ENCODE results near the gene PDIA6.
"Not testable (repeated sequence)": the region's sequence is repeated elsewhere in the genome, so short reads cannot be mapped to it uniquely, and the experiment has no call there.

PDIA6 gene

DNA sequence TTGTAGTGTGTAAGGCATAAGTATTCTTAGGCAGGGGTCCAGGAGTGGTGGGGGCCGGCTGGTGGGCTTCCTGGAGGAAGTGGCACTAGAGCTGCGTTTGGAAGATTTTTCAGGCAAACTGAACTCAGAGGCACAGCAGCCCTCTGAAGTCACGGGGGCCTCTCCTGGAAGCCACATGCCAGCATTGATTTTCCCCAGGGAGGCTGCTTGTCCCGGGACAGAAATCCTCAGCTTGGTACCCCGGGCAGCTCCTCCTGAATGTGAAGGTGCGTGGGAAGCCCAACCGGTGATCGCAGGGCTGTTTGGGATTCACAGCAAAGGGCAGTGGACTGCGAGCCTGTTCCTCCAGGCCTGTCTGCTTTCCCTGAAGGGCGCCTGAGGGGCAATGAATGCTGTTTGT lies 1.6 kb upstream of the PDIA6 start:
- no peak for ATAC-seq
- no peak for TF ChIP-seq TCF4 (CRISPR knock-in tag; IDR thresholded peaks at IDR 0.05; ENCODE audit: borderline replicate concordance)
- TF ChIP-seq ZNF70 (CRISPR knock-in tag; IDR thresholded peaks at IDR 0.05), result no peak
- TF ChIP-seq RARB (CRISPR knock-in tag; IDR thresholded peaks at IDR 0.05), result no peak
- TF ChIP-seq, protein P1, sequence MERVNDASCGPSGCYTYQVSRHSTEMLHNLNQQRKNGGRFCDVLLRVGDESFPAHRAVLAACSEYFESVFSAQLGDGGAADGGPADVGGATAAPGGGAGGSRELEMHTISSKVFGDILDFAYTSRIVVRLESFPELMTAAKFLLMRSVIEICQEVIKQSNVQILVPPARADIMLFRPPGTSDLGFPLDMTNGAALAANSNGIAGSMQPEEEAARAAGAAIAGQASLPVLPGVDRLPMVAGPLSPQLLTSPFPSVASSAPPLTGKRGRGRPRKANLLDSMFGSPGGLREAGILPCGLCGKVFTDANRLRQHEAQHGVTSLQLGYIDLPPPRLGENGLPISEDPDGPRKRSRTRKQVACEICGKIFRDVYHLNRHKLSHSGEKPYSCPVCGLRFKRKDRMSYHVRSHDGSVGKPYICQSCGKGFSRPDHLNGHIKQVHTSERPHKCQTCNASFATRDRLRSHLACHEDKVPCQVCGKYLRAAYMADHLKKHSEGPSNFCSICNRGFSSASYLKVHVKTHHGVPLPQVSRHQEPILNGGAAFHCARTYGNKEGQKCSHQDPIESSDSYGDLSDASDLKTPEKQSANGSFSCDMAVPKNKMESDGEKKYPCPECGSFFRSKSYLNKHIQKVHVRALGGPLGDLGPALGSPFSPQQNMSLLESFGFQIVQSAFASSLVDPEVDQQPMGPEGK (CRISPR knock-in tag; IDR thresholded peaks at IDR 0.05; ENCODE audit: borderline replicate concordance), result no peak
- TF ChIP-seq ARNTL (CRISPR knock-in tag; IDR thresholded peaks at IDR 0.05; ENCODE audit: borderline replicate concordance, low read depth), result no peak
- TF ChIP-seq OSR1 (CRISPR knock-in tag; IDR thresholded peaks at IDR 0.05), result no peak
- TF ChIP-seq ZFP3 (CRISPR knock-in tag; IDR thresholded peaks at IDR 0.05), result no peak
- TF ChIP-seq GLIS3 (CRISPR knock-in tag; IDR thresholded peaks at IDR 0.05), result no peak
- TF ChIP-seq TOX (CRISPR knock-in tag; IDR thresholded peaks at IDR 0.05; ENCODE audit: borderline replicate concordance), result no peak

DNA sequence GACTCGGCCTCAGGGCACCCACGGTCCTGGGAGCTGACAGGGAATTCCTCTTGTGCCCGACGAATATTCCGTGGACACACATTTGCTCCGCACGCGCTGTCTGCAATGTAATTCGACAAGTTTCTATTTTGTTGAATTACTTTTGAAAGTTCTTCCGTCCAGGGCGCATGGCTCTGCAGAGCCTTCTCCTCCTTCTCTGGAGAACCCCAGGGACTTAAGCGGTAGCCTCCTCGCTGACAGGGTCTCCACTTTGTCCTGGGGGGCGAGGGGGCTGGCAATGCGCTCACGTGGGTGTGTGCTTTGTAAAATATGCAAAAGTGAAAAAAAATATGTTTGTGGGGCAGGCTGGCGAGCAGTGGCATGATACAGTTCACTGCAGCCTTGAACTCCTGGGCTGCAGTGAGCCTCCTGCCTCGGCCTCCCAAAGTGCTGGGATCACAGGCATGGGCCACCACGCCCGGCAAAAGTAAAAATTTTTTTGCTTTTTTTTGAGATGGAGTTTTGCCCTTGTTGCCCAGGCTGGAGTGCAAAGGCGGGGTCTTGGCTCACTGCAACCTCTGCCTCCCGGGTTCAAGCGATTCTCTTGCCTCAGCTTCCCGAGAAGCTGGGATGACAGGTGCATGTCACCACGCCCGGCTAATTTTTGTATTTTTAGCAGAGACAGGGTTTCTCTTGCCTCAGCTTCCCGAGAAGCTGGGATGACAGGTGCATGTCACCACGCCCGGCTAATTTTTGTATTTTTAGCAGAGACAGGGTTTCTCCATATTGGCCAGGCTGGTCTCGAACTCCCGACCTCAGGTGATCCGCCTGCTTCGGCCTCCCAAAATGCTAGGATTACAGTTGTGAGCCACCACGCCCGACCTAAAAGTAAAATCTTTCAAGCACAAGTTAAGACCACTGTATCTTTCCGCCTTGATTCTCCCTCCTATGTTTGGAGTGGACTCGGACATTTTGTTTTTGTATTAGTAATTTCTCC lies 866 bp upstream of the PDIA6 start:
- ATAC-seq, result not testable (repeated sequence)

DNA sequence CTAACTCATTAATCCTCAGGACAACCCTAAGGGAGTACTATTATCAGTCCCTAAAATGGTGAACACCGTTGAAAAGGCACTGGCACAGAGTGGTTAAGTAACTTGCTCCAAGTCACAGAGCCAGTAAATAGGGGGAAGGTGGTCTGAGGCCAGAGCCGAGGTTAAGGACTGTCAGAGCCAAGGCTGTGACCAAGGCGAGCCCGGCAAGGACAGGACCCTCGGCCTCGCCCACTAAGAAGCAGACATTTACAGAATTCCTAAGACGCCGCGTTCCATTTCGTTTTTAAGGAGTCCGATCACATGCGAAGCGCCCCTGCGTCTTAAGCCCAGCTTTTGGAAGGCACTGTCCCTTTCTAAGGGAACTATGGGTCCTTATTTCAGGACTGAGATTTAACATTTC lies 1.1 kb downstream of the PDIA6 start:
- no peak for ATAC-seq
- TF ChIP-seq, protein P1 (CRISPR knock-in tag; IDR thresholded peaks at IDR 0.05; ENCODE audit: borderline replicate concordance), result no peak
- TF ChIP-seq ZFP3 (CRISPR knock-in tag; IDR thresholded peaks at IDR 0.05) (no peak), ZNF8 (CRISPR knock-in tag; IDR thresholded peaks at IDR 0.05) (no peak), GLIS3 (CRISPR knock-in tag; IDR thresholded peaks at IDR 0.05) (no peak), OSR1 (CRISPR knock-in tag; IDR thresholded peaks at IDR 0.05) (no peak), ISL1 (CRISPR knock-in tag; IDR thresholded peaks at IDR 0.05) (no peak), ZNF70 (CRISPR knock-in tag; IDR thresholded peaks at IDR 0.05) (no peak)
- TF ChIP-seq, protein P2, sequence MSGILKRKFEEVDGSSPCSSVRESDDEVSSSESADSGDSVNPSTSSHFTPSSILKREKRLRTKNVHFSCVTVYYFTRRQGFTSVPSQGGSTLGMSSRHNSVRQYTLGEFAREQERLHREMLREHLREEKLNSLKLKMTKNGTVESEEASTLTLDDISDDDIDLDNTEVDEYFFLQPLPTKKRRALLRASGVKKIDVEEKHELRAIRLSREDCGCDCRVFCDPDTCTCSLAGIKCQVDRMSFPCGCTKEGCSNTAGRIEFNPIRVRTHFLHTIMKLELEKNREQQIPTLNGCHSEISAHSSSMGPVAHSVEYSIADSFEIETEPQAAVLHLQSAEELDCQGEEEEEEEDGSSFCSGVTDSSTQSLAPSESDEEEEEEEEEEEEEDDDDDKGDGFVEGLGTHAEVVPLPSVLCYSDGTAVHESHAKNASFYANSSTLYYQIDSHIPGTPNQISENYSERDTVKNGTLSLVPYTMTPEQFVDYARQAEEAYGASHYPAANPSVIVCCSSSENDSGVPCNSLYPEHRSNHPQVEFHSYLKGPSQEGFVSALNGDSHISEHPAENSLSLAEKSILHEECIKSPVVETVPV (CRISPR knock-in tag; IDR thresholded peaks at IDR 0.05), result no peak

DNA sequence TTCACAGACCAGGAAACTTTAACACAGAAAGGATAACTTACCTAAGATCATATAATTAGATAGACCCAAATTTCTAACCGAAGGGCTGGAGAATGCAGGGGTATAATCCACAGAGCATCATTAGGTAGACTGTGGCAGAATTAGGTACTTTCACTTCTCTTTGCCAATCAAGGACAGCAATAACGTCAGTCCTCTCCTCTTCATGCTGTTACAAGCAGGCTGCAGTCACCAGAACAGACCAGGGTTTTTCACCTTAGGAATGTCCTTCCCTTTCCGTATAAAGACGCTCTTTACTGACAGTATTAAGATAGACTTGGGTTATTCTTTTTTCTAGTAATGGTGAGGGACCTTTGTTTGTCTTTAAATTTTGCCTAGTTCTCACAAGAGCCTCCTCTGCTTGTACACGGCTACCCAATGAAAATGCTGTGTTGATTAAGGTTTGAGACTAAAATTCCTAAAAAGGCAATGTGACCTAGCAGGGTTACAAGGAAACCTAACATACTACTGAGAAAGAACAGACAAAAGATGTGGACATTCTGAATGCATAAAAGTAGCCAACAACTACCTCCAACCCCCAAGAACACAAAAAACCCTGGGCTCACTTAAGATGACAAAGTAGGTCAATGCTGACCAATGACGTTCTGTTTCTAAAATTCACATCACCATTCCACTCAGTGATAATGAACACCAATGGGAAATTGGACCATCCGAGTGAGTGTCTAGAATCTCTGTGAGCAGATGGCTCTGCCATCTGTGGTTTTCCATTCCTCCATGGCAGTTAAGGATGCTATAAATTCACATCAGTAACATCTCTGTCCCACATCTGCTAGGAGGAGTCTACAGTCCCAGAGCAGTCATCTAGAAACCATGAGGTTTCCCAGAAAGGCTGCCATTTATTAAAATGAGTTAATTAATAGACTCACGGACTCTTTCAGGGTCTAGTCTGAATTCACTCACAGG lies 2.1 kb downstream of the PDIA6 start:
- ATAC-seq, result no peak; the same call in 2 of the 3 replicates
- TF ChIP-seq, protein P3, sequence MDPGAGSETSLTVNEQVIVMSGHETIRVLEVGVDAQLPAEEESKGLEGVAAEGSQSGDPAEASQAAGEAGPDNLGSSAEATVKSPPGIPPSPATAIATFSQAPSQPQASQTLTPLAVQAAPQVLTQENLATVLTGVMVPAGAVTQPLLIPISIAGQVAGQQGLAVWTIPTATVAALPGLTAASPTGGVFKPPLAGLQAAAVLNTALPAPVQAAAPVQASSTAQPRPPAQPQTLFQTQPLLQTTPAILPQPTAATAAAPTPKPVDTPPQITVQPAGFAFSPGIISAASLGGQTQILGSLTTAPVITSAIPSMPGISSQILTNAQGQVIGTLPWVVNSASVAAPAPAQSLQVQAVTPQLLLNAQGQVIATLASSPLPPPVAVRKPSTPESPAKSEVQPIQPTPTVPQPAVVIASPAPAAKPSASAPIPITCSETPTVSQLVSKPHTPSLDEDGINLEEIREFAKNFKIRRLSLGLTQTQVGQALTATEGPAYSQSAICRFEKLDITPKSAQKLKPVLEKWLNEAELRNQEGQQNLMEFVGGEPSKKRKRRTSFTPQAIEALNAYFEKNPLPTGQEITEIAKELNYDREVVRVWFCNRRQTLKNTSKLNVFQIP (CRISPR knock-in tag; IDR thresholded peaks at IDR 0.05; ENCODE audit: borderline replicate concordance, low read depth), result no peak
- TF ChIP-seq BACH2 (CRISPR knock-in tag; IDR thresholded peaks at IDR 0.05; ENCODE audit: borderline replicate concordance) (no peak), CSDC2 (CRISPR knock-in tag; IDR thresholded peaks at IDR 0.05) (no peak), TOX (CRISPR knock-in tag; IDR thresholded peaks at IDR 0.05; ENCODE audit: borderline replicate concordance) (no peak), ZFP3 (CRISPR knock-in tag; IDR thresholded peaks at IDR 0.05) (no peak), OSR1 (CRISPR knock-in tag; IDR thresholded peaks at IDR 0.05) (no peak), PPARA (CRISPR knock-in tag; IDR thresholded peaks at IDR 0.05; ENCODE audit: borderline replicate concordance) (no peak), ISL1 (CRISPR knock-in tag; IDR thresholded peaks at IDR 0.05) (0 out of 2 replicates have a peak, but pooled peaks have one; percentile 7), ESRRG (CRISPR knock-in tag; IDR thresholded peaks at IDR 0.05) (no peak), ZC3H10 (CRISPR knock-in tag; IDR thresholded peaks at IDR 0.05) (no peak), ZFP30 (CRISPR knock-in tag; IDR thresholded peaks at IDR 0.05) (no peak), TCF4 (CRISPR knock-in tag; IDR thresholded peaks at IDR 0.05; ENCODE audit: borderline replicate concordance) (peak; percentile 95), SNAI2 (CRISPR knock-in tag; IDR thresholded peaks at IDR 0.05) (no peak)
- TF ChIP-seq, protein P4, sequence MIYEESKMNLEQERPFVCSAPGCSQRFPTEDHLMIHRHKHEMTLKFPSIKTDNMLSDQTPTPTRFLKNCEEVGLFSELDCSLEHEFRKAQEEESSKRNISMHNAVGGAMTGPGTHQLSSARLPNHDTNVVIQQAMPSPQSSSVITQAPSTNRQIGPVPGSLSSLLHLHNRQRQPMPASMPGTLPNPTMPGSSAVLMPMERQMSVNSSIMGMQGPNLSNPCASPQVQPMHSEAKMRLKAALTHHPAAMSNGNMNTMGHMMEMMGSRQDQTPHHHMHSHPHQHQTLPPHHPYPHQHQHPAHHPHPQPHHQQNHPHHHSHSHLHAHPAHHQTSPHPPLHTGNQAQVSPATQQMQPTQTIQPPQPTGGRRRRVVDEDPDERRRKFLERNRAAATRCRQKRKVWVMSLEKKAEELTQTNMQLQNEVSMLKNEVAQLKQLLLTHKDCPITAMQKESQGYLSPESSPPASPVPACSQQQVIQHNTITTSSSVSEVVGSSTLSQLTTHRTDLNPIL (CRISPR knock-in tag; IDR thresholded peaks at IDR 0.05; ENCODE audit: low read depth), result no peak

All from SK-N-SH treated with all-trans-retinoic acid at 6 μM for 48 hours (cell line).